Hepatocyte (in vitro differentiated cells): ENCODE results near the gene NR3C2.

Source experiments
- CTCF ChIP-seq: fragments of 200-600 bp; sonication (generic); IDR thresholded peaks from 2 replicates; pipeline ENCODE4 v1.5.1; 2016; ENCODE audit warnings: antibody characterized with exemption, mild to moderate bottlenecking; ENCODE audit not compliant: poor library complexity
- EZH2 ChIP-seq: fragments of 200-600 bp; sonication (generic); IDR thresholded peaks from 2 replicates; pipeline ENCODE4 v1.6.1; 2016; ENCODE audit warnings: antibody characterized with exemption, mild to moderate bottlenecking, borderline replicate concordance
- EZH2phosphoT487 ChIP-seq: fragments of 200-600 bp; sonication (generic); IDR thresholded peaks from one replicate; pipeline ENCODE4 v1.6.1; 2018; ENCODE audit warnings: antibody characterized with exemption, mild to moderate bottlenecking, low read depth, moderate library complexity; ENCODE audit not compliant: unreplicated experiment, severe bottlenecking

- no peak for TF ChIP-seq CTCF
- TF ChIP-seq EZH2: no peak
- no peak for TF ChIP-seq EZH2phosphoT487
Observed at GRCh38 chr4:148152868-148153625, 289.2 kb downstream of the NR3C2 start.
